Endothelial cell of umbilical vein (primary cell): ENCODE results near the gene SHPK. TPM values are rescaled to one million over a fixed set of nuclear protein-coding genes. Genes with fewer than 3 reads are reported as not detected.

Experiments used
- BruUV-seq: library from RNA; stranded (reverse); fragments of 400-500 nt; replicated peaks from 2 replicates; lab custom pipeline; 2021; lab: Mats Ljungman, UMichigan
- CTCF ChIA-PET: fragments of 300-600, 350-600 bp; sonication (Branson Sonifier 250); formaldehyde crosslinking; loops from one replicate; lab custom pipeline; 2021; ENCODE audit warnings: antibody characterized with exemption, inconsistent platforms; lab: Charles Lee
- POLR2A ChIA-PET: fragments of 300-600, 350-600 bp; sonication (Branson Sonifier 250); formaldehyde crosslinking; loops from one replicate; lab custom pipeline; 2021; ENCODE audit warnings: antibody characterized with exemption, inconsistent platforms; lab: Charles Lee
- DNase-seq: peaks from one replicate; pipeline ENCODE4 v3.0.0-alpha.2; 2011; ENCODE audit warnings: low read depth, low spot score
- FAIRE-seq: peaks from 2 replicates; lab custom pipeline; 2011; peaks lifted over from hg19 to GRCh38; lab: Jason Lieb, UNC
- H2AFZ ChIP-seq: 2 replicates; pipeline ENCODE4 v1.6.0; 2012; ENCODE audit warnings: low read depth, low read length, control low read depth, inconsistent platforms
- H3K27ac ChIP-seq: 2 replicates; pipeline ENCODE4 v1.5.1; 2011; ENCODE audit warnings: low read depth, mild to moderate bottlenecking, control low read depth, low read length, moderate library complexity; ENCODE audit not compliant: insufficient read depth
- H3K27me3 ChIP-seq, 2 experiments: 2 replicates each; pipeline versions ENCODE4 v1.6.0 to v1.6.1; 2011; ENCODE audit warnings: low read length in 2 of 2, mixed read lengths in 1 of 2; ENCODE audit not compliant: control insufficient read depth in 2 of 2, insufficient read depth in 2 of 2
- H3K36me3 ChIP-seq, 2 experiments: 2 replicates in 1 of 2; 3 replicates in 1 of 2; pipeline ENCODE4 v1.5.1; 2011; ENCODE audit warnings: low read length in 2 of 2, mild to moderate bottlenecking in 1 of 2, moderate library complexity in 1 of 2; ENCODE audit not compliant: control insufficient read depth in 2 of 2, insufficient read depth in 2 of 2; ENCODE audit errors: extremely low read depth in 1 of 2
- H3K4me1 ChIP-seq: 3 replicates; pipeline ENCODE4 v1.5.1; 2011; ENCODE audit warnings: mild to moderate bottlenecking, low read length; ENCODE audit not compliant: control insufficient read depth, insufficient read depth; ENCODE audit errors: extremely low read depth
- H3K4me2 ChIP-seq: 2 replicates; pipeline ENCODE4 v1.6.1; 2011; ENCODE audit warnings: low read length, control low read depth, mixed read lengths; ENCODE audit not compliant: insufficient read depth
- H3K4me3 ChIP-seq, 3 experiments: fragments of 200-600 bp in 1 of 3; sonication (generic), shearing (Covaris generic) in 1 of 3; replicated peaks in 1 of 3; 2 replicates each; pipeline ENCODE4 v1.5.1; 2011 to 2016; ENCODE audit warnings: control low read depth in 3 of 3, low read length in 3 of 3, mild to moderate bottlenecking in 2 of 3, inconsistent platforms in 1 of 3, low read depth in 1 of 3, moderate library complexity in 1 of 3; ENCODE audit not compliant: insufficient read depth in 1 of 3
- H3K79me2 ChIP-seq: 2 replicates; pipeline ENCODE4 v1.6.0; 2012; ENCODE audit warnings: low read length, inconsistent platforms; ENCODE audit not compliant: control insufficient read depth, insufficient read depth
- H3K9ac ChIP-seq: replicated peaks from 2 replicates; pipeline ENCODE3; 2011; ENCODE audit warnings: low read length, control low read depth; ENCODE audit not compliant: insufficient read depth; ENCODE audit errors: extremely low read depth
- H3K9me1 ChIP-seq: replicated peaks from 3 replicates; pipeline ENCODE4 v1.6.0; 2011; ENCODE audit warnings: mild to moderate bottlenecking, low read length; ENCODE audit not compliant: control insufficient read depth, insufficient read depth; ENCODE audit errors: extremely low read depth
- H3K9me3 ChIP-seq: replicated peaks from 2 replicates; pipeline ENCODE4 v1.5.1; 2012; ENCODE audit warnings: low read length, inconsistent platforms; ENCODE audit not compliant: control insufficient read depth, insufficient read depth
- H4K20me1 ChIP-seq: replicated peaks from 2 replicates; pipeline ENCODE3; 2011; ENCODE audit warnings: mild to moderate bottlenecking, low read length; ENCODE audit not compliant: control insufficient read depth, insufficient read depth; ENCODE audit errors: extremely low read depth
- CTCF ChIP-seq, 2 donors: IDR thresholded peaks; 1 replicate in 1 of 2; 2 replicates in 1 of 2; pipeline ENCODE4 v1.5.1; 2011; ENCODE audit warnings: low read length in 2 of 2, mild to moderate bottlenecking in 2 of 2, moderate library complexity in 2 of 2, control low read depth in 1 of 2, inconsistent platforms in 1 of 2, low read depth in 1 of 2; ENCODE audit not compliant: insufficient read depth in 1 of 2; ENCODE audit errors: extremely low read depth in 1 of 2
- FOS ChIP-seq: IDR thresholded peaks from 2 replicates; pipeline ENCODE4 v1.6.1; 2011; ENCODE audit warnings: mild to moderate bottlenecking, low read length, moderate library complexity, borderline replicate concordance; ENCODE audit not compliant: insufficient read depth
- GATA2 ChIP-seq: IDR thresholded peaks from 2 replicates; pipeline ENCODE4 v1.7.0; 2011; ENCODE audit warnings: low read depth, mild to moderate bottlenecking, moderate library complexity, mixed read lengths, low read length; ENCODE audit not compliant: insufficient read length, insufficient read depth
- JUN ChIP-seq: IDR thresholded peaks from 2 replicates; pipeline ENCODE4 v1.6.1; 2011; ENCODE audit warnings: borderline replicate concordance, low read depth; ENCODE audit not compliant: insufficient read length, insufficient read depth
- MYC ChIP-seq: IDR thresholded peaks from one replicate; pipeline ENCODE4 v1.6.1; 2011; ENCODE audit warnings: mild to moderate bottlenecking, low read depth, low read length
- dilution Hi-C: fragments of 300-500 bp; cut with MboI; formaldehyde crosslinking; loops from one replicate; pipeline ENCODE4 v1.15.0; 2019; ENCODE audit warnings: low sequenced_read_pairs; ENCODE audit not compliant: extremely low pct_ligation_motif_present
- intact Hi-C: fragments of 100-400 bp; cut with micrococcal nuclease; formaldehyde crosslinking; loops from one replicate; pipeline ENCODE4 v1.10.0; 2022
- polyA plus RNA-seq, 4 experiments: library from polyadenylated mRNA; depleted of rRNA in 3 of 4; stranded (reverse) in 3 of 4; unstranded in 1 of 4; fragments of >200 nt; gene quantifications; 2 replicates each; pipeline versions ENCODE4 v1.2.1 to v1.2.3, GENCODE V29; 2011 to 2012; ENCODE audit warnings: missing spikeins in 1 of 4
- total RNA-seq: library from RNA; stranded (reverse); gene quantifications from 2 replicates; pipeline ENCODE4 v1.2.3, GENCODE V29; 2021

The SHPK gene
- total and polyA plus RNA-seq, 2 donors (not counting 3 experiments of a cell fraction or from before 2014, with no cell fraction given): 15.4 to 15.9 TPM

DNA sequence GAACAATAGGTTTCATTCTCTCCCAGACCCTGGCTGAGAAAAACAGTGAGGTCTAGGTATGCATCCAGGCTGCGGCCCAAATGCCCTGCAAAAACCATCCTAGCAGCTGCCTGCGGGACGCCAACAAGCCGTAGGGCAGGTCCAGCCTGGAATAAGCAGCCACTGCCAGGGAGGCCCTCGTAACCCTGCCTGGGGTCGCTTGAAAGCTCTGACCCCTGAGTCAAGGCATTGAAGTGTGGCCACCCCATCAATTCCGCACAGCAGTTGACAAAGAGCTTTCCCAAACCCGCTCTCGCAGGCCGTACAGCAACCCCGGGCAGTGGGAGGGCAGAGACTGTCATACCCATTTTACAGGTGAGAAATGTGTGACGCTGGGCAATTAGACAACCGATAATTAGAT lies 38.0 kb downstream of the SHPK start:
- FAIRE-seq: no peak
- BruUV-seq: no TSS peak
- Histone ChIP-seq H4K20me1 (no peaks in the 10 kb centered on the region), H3K9me3 (no peaks in the 10 kb centered on the region), H3K79me2 (no peaks in the 10 kb centered on the region), H3K4me2 (no peak overlapping the region), H2AFZ (no peak overlapping the region), H3K36me3 (no peaks in the 10 kb centered on the region), H3K4me1 (peaks cover under 1% of the 10 kb centered on the region), H3K27me3 (no peaks in the 10 kb centered on the region), H3K9me1 (no peaks in the 10 kb centered on the region), H3K9ac (no peak overlapping the region), H3K27ac (no peak overlapping the region), H3K4me3 (no peak overlapping the region)
- TF ChIP-seq JUN (no peak), FOS (no peak)
- ChIA-PET CTCF (no interaction called here), POLR2A (no interaction called here)
- intact Hi-C loops (no loop called here), dilution Hi-C loops (no loop called here)
- no peak for DNase-seq

DNA sequence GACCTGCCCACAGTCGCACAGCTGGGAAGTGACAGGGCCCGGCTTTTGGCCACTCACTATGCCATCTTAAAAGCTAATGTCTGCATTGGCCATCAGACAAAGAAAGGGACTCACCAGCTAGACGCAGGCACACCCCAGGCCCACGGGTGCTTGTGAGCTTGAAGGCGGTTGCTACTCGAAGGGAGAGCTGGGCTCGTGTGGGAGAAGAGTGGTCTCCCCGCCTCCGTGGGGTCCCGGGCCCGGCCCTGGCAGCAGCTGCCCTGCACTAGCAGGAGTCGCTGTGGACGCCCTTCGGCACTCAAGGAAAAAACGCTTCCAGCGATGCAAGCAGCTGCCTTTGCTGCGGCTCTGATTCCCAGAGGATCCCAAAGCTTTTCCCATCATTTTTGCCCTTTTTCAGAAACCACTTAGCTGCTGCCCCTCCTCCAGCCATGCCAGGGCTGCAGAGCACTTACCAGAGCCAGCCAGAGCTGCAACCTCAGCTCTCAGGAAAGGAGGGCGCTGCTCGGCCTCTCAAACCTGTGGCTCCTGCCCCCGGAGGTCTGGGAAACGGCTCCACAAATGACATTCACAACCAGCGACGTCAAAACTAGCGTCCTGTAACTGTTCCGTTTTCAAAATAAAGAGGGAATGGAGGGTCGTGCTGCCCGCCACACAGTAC lies 39.1 kb downstream of the SHPK start:
- DNase-seq (no peak), FAIRE-seq (no peak)
- Histone ChIP-seq H2AFZ (no peak overlapping the region), H3K4me1 (no peaks in the 10 kb centered on the region), H3K36me3 (no peaks in the 10 kb centered on the region), H3K79me2 (no peaks in the 10 kb centered on the region), H3K9ac (no peak overlapping the region), H3K9me1 (no peaks in the 10 kb centered on the region), H3K4me2 (no peak overlapping the region), H4K20me1 (no peaks in the 10 kb centered on the region), H3K9me3 (no peaks in the 10 kb centered on the region), H3K27ac (no peak overlapping the region), H3K4me3 (no peak overlapping the region), H3K27me3 (no peaks in the 10 kb centered on the region)
- TF ChIP-seq MYC: no peak
- TF ChIP-seq GATA2: no peak
- no peak for TF ChIP-seq CTCF (IDR thresholded peaks at IDR 0.05; ENCODE audit: extremely low read depth in 1 of 2, insufficient read depth in 1 of 2, low read depth in 1 of 2, low read length in 2 of 2)
- no TSS peak for BruUV-seq
- CTCF ChIA-PET: interaction anchor here (0.9 kb wide), 1 partner anchor 25 kb away, joined by 4 read pairs; no protein-coding TSS in a partner anchor
- POLR2A ChIA-PET: no interaction called here
- intact Hi-C loops: no loop called here
- dilution Hi-C loops: no loop called here
